GM12875 (cell line): ENCODE measurements around the gene OLIG3.

Experiments
- H3K4me3 ChIP-seq: one replicate; pipeline ENCODE4 v1.5.1; 2011; ENCODE audit warnings: low read depth, low read length, control low read depth
- CTCF ChIP-seq: IDR thresholded peaks from 2 replicates; pipeline ENCODE4 v1.5.1; 2011; ENCODE audit warnings: low read depth, mild to moderate bottlenecking, control low read depth, inconsistent platforms, low read length, moderate library complexity, borderline replicate concordance; ENCODE audit not compliant: insufficient read depth

The OLIG3 gene

GRCh38 chr6:137512757-137513605 lies 18.8 kb upstream of the OLIG3 start:
- TF ChIP-seq CTCF: no peak
- H3K4me3 ChIP-seq: no peak overlapping the region

GRCh38 chr6:137510923-137511322 lies 16.7 kb upstream of the OLIG3 start:
- TF ChIP-seq CTCF: no peak
- H3K4me3 ChIP-seq: no peak overlapping the region

- H3K4me3 ChIP-seq: no peak overlapping the region
- TF ChIP-seq CTCF: no peak
Observed at GRCh38 chr6:137498481-137499190, 4.4 kb upstream of the OLIG3 start.

GRCh38 chr6:137497721-137498463 lies 3.7 kb upstream of the OLIG3 start:
- TF ChIP-seq CTCF: no peak
- H3K4me3 ChIP-seq: no peak overlapping the region

- H3K4me3 ChIP-seq: no peak overlapping the region
- TF ChIP-seq CTCF: no peak
Observed at GRCh38 chr6:137496909-137497720, 2.9 kb upstream of the OLIG3 start.

- H3K4me3 ChIP-seq: no peak overlapping the region
- no peak for TF ChIP-seq CTCF
Observed at GRCh38 chr6:137496368-137496767, 2.2 kb upstream of the OLIG3 start.
